OCI-LY3 (cell line): ENCODE data around the gene TIRAP.

Experiments used
- H2AFZ ChIP-seq: fragments of 200-600, 300-600 bp; shearing (Covaris generic); 2 replicates; pipeline ENCODE4 v1.6.0; 2014; ENCODE audit warnings: antibody characterized with exemption, low read depth, low read length
- H3K27ac ChIP-seq: fragments of 200-600, 300-600 bp; sonication (generic); 2 replicates; pipeline ENCODE4 v1.5.1; 2014; ENCODE audit warnings: mild to moderate bottlenecking, low read length, moderate library complexity, mixed read lengths
- H3K27me3 ChIP-seq: fragments of 200-600, 300-600 bp; sonication (generic); 2 replicates; pipeline ENCODE4 v1.6.1; 2014; ENCODE audit warnings: low read depth, low read length, mixed read lengths
- H3K36me3 ChIP-seq: fragments of 200-600, 300-600 bp; sonication (generic); replicated peaks from 2 replicates; pipeline ENCODE3; 2014; ENCODE audit warnings: low read depth, low read length, mixed read lengths
- H3K4me1 ChIP-seq: fragments of 300-600, 200-600 bp; sonication (generic); 2 replicates; pipeline ENCODE4 v1.6.1; 2014; ENCODE audit warnings: low read length, mixed read lengths
- H3K4me2 ChIP-seq: fragments of 200-600, 300-600 bp; sonication (generic); 2 replicates; pipeline ENCODE4 v1.6.1; 2014; ENCODE audit warnings: low read length, mixed read lengths
- H3K4me3 ChIP-seq: fragments of 300-600, 200-600 bp; sonication (generic); 2 replicates; pipeline ENCODE4 v1.5.1; 2014; ENCODE audit warnings: antibody characterized with exemption, mild to moderate bottlenecking, low read length, moderate library complexity
- H3K79me2 ChIP-seq: fragments of 300-600, 200-600 bp; shearing (Covaris generic); 2 replicates; pipeline ENCODE4 v1.6.1; 2014; ENCODE audit warnings: mild to moderate bottlenecking, low read length, mixed read lengths
- H3K9ac ChIP-seq: fragments of 300-600, 200-600 bp; shearing (Covaris generic); 2 replicates; pipeline ENCODE4 v1.6.0; 2014; ENCODE audit warnings: mild to moderate bottlenecking, low read length, moderate library complexity
- H3K9me3 ChIP-seq: fragments of 200-600, 300-600 bp; shearing (Covaris generic); 2 replicates; pipeline ENCODE4 v1.6.1; 2014; ENCODE audit warnings: low read length, mixed read lengths; ENCODE audit not compliant: insufficient read depth
- H4K20me1 ChIP-seq: fragments of 200-600, 300-600 bp; sonication (generic); 2 replicates; pipeline ENCODE4 v1.6.1; 2016; ENCODE audit warnings: low read length, mixed read lengths; ENCODE audit not compliant: insufficient read depth
- CTCF ChIP-seq: fragments of 200-600, 300-600 bp; sonication (generic); IDR thresholded peaks from 2 replicates; pipeline ENCODE4 v1.5.1; 2014; ENCODE audit warnings: antibody characterized with exemption, low read length, low read depth
- EZH2phosphoT487 ChIP-seq: fragments of 200-600 bp; shearing (Covaris generic); IDR thresholded peaks from 2 replicates; pipeline ENCODE4 v1.6.1; 2018; ENCODE audit warnings: antibody characterized with exemption, mixed run types, low read depth

TIRAP gene

GRCh38 chr11:126328444-126328843 lies 45.6 kb downstream of the TIRAP start:
- peaks cover 17% of the 10 kb centered on the region; the same call in 1 of the 2 replicates for H3K79me2 ChIP-seq
- peaks cover 21% of the 10 kb centered on the region for H3K36me3 ChIP-seq
- H3K27me3 ChIP-seq: no peaks in the 10 kb centered on the region
- TF ChIP-seq CTCF: no peak
- no peak for TF ChIP-seq EZH2phosphoT487
- H2AFZ ChIP-seq: no peak overlapping the region
- no peaks in the 10 kb centered on the region for H3K4me1 ChIP-seq
- peaks cover 4% of the 10 kb centered on the region; the same call in 1 of the 2 replicates for H4K20me1 ChIP-seq
- H3K27ac ChIP-seq: no peak overlapping the region
- no peak overlapping the region for H3K4me2 ChIP-seq
- H3K9ac ChIP-seq: no peak overlapping the region
- no peaks in the 10 kb centered on the region for H3K9me3 ChIP-seq
- no peak overlapping the region for H3K4me3 ChIP-seq

GRCh38 chr11:126328938-126329643 lies 46.2 kb downstream of the TIRAP start:
- no peaks in the 10 kb centered on the region for H3K9me3 ChIP-seq
- no peak overlapping the region for H2AFZ ChIP-seq
- H3K9ac ChIP-seq: no peak overlapping the region
- H3K36me3 ChIP-seq: peaks cover 21% of the 10 kb centered on the region
- no peaks in the 10 kb centered on the region for H3K4me1 ChIP-seq
- no peak overlapping the region for H3K27ac ChIP-seq
- H3K27me3 ChIP-seq: no peaks in the 10 kb centered on the region
- H4K20me1 ChIP-seq: peaks cover 4% of the 10 kb centered on the region; the same call in 1 of the 2 replicates
- TF ChIP-seq CTCF: no peak
- TF ChIP-seq EZH2phosphoT487: no peak
- H3K4me2 ChIP-seq: no peak overlapping the region
- H3K79me2 ChIP-seq: peaks cover 17% of the 10 kb centered on the region; the same call in 1 of the 2 replicates
- no peak overlapping the region for H3K4me3 ChIP-seq

GRCh38 chr11:126329644-126330211 lies 46.8 kb downstream of the TIRAP start:
- no peak overlapping the region for H3K9ac ChIP-seq
- peaks cover 4% of the 10 kb centered on the region; the same call in 1 of the 2 replicates for H4K20me1 ChIP-seq
- H3K9me3 ChIP-seq: no peaks in the 10 kb centered on the region
- TF ChIP-seq EZH2phosphoT487 (no peak), CTCF (no peak)
- peaks cover 23% of the 10 kb centered on the region for H3K36me3 ChIP-seq
- peaks cover 17% of the 10 kb centered on the region; the same call in 1 of the 2 replicates for H3K79me2 ChIP-seq
- H3K27me3 ChIP-seq: no peaks in the 10 kb centered on the region
- no peak overlapping the region for H3K4me2 ChIP-seq
- H3K27ac ChIP-seq: no peak overlapping the region
- no peak overlapping the region for H3K4me3 ChIP-seq
- no peaks in the 10 kb centered on the region; the same call in 1 of the 2 replicates for H3K4me1 ChIP-seq
- H2AFZ ChIP-seq: no peak overlapping the region

GRCh38 chr11:126331286-126331685 lies 48.4 kb downstream of the TIRAP start:
- peaks cover 29% of the 10 kb centered on the region for H3K36me3 ChIP-seq

More at GRCh38 chr11:126331286-126331685, 48.4 kb downstream of the TIRAP start:
- no peak overlapping the region for H3K27ac ChIP-seq
- H3K27me3 ChIP-seq: no peaks in the 10 kb centered on the region
- TF ChIP-seq CTCF: no peak
- no peak for TF ChIP-seq EZH2phosphoT487
- no peak overlapping the region for H3K4me2 ChIP-seq
- peaks cover 4% of the 10 kb centered on the region; the same call in 1 of the 2 replicates for H4K20me1 ChIP-seq
- H3K4me1 ChIP-seq: peaks cover 7% of the 10 kb centered on the region
- H3K4me3 ChIP-seq: no peak overlapping the region
- no peaks in the 10 kb centered on the region for H3K9me3 ChIP-seq
- H3K9ac ChIP-seq: no peak overlapping the region
- peaks cover 16% of the 10 kb centered on the region; the same call in 1 of the 2 replicates for H3K79me2 ChIP-seq
- no peak overlapping the region for H2AFZ ChIP-seq
